GM23248 (cell line): ENCODE data around the gene INPP5A.

Experiments used
- EZH2 ChIP-seq: fragments of 200-600 bp; sonication (generic); IDR thresholded peaks from 2 replicates; pipeline ENCODE4 v1.6.1; 2018; ENCODE audit warnings: antibody characterized with exemption, mild to moderate bottlenecking; ENCODE audit not compliant: insufficient read depth, poor library complexity, severe bottlenecking
- EZH2phosphoT487 ChIP-seq: fragments of 200-600 bp; sonication (generic); IDR thresholded peaks from 2 replicates; pipeline ENCODE4 v1.6.1; 2018; ENCODE audit warnings: antibody characterized with exemption, moderate library complexity, mild to moderate bottlenecking, low read depth; ENCODE audit not compliant: insufficient read depth

GRCh38 chr10:132589015-132589414 is 51.4 kb downstream of the INPP5A start:
- no peak for TF ChIP-seq EZH2
- no peak for TF ChIP-seq EZH2phosphoT487
